HEK293 (cell line): Measurements from ENCODE around the gene NOX5.

Experiments used
- CTCF ChIA-PET: fragments of 350-600 bp; formaldehyde crosslinking; extraction: SDS; loops from one replicate; lab custom pipeline; 2021; ENCODE audit warnings: antibody characterized with exemption; lab: Yijun Ruan, JAX
- POLR2A ChIA-PET: fragments of 300-600 bp; formaldehyde crosslinking; extraction: SDS; loops from one replicate; lab custom pipeline; 2020; ENCODE audit warnings: antibody characterized with exemption, inconsistent platforms; lab: Yijun Ruan, JAX
- H3K27ac ChIP-seq: fragments of 200-500 bp; sonication (Bioruptor generic); 2 replicates; pipeline ENCODE4 v1.5.1; 2014; ENCODE audit warnings: low read depth, low read length, control low read depth, inconsistent platforms; ENCODE audit errors: extremely low read depth
- H3K36me3 ChIP-seq, 2 experiments: fragments of 200-500 bp in 1 of 2; sonication (Bioruptor generic) in 1 of 2; 1 replicate in 1 of 2; 2 replicates in 1 of 2; pipeline ENCODE4 v1.5.1; 2014 to 2017; ENCODE audit warnings: inconsistent platforms in 2 of 2, low read length in 2 of 2; ENCODE audit not compliant: control insufficient read depth in 2 of 2, insufficient read depth in 1 of 2
- H3K4me1 ChIP-seq: fragments of 200-500 bp; sonication (Bioruptor generic); 2 replicates; pipeline ENCODE4 v1.5.1; 2014; ENCODE audit warnings: mild to moderate bottlenecking, low read length, inconsistent platforms; ENCODE audit not compliant: control insufficient read depth, insufficient read depth
- H3K4me3 ChIP-seq: 2 replicates; pipeline ENCODE4 v1.5.1; 2011; ENCODE audit warnings: low read depth, mild to moderate bottlenecking, control low read depth, low read length, moderate library complexity
- H3K9me3 ChIP-seq: fragments of 200-500 bp; sonication (Bioruptor generic); 2 replicates; pipeline ENCODE4 v1.5.1; 2014; ENCODE audit warnings: low read depth, low read length, inconsistent platforms; ENCODE audit not compliant: control insufficient read depth, insufficient read depth
- OSR2 ChIP-seq: fragments of 450-650 bp; formaldehyde crosslinking; IDR thresholded peaks from 2 replicates; pipeline ENCODE4 v1.5.1; 2016; ENCODE audit warnings: missing biosample characterization, missing genetic modification characterization
- PATZ1 ChIP-seq: fragments of 450-650 bp; formaldehyde crosslinking; IDR thresholded peaks from 2 replicates; pipeline ENCODE4 v1.5.1; 2016; ENCODE audit warnings: missing biosample characterization, missing genetic modification characterization
- PRDM10 ChIP-seq: fragments of 450-650 bp; formaldehyde crosslinking; IDR thresholded peaks from 2 replicates; pipeline ENCODE4 v1.5.1; 2016; ENCODE audit warnings: missing biosample characterization, missing genetic modification characterization
- PRDM6 ChIP-seq: fragments of 450-650 bp; formaldehyde crosslinking; IDR thresholded peaks from 2 replicates; pipeline ENCODE4 v1.5.1; 2017; ENCODE audit warnings: missing biosample characterization, missing genetic modification characterization
- SP2 ChIP-seq: fragments of 450-650 bp; formaldehyde crosslinking; IDR thresholded peaks from 2 replicates; pipeline ENCODE4 v1.5.1; 2016; ENCODE audit warnings: missing biosample characterization, missing genetic modification characterization
- TCF7L2 ChIP-seq: IDR thresholded peaks from 2 replicates; pipeline ENCODE4 v1.6.1; 2011; ENCODE audit warnings: low read depth, mild to moderate bottlenecking, inconsistent platforms, low read length, moderate library complexity, borderline replicate concordance
- ZBTB17 ChIP-seq: fragments of 450-650 bp; formaldehyde crosslinking; IDR thresholded peaks from 2 replicates; pipeline ENCODE4 v1.5.1; 2016; ENCODE audit warnings: missing biosample characterization, missing genetic modification characterization
- ZBTB21 ChIP-seq: fragments of 450-650 bp; formaldehyde crosslinking; IDR thresholded peaks from 2 replicates; pipeline ENCODE4 v1.5.1; 2017; ENCODE audit warnings: missing biosample characterization, missing genetic modification characterization
- ZBTB49 ChIP-seq: fragments of 450-650 bp; formaldehyde crosslinking; IDR thresholded peaks from 2 replicates; pipeline ENCODE4 v1.5.1; 2016; ENCODE audit warnings: missing biosample characterization, missing genetic modification characterization, low read depth
- ZEB2 ChIP-seq: fragments of 450-650 bp; formaldehyde crosslinking; IDR thresholded peaks from 2 replicates; pipeline ENCODE4 v1.5.1; 2016; ENCODE audit warnings: missing biosample characterization, missing genetic modification characterization
- ZFHX2 ChIP-seq: fragments of 450-650 bp; formaldehyde crosslinking; conservative IDR thresholded peaks from 2 replicates; pipeline ENCODE4 v1.5.1; 2016; ENCODE audit warnings: missing biosample characterization, missing genetic modification characterization
- ZNF23 ChIP-seq: fragments of 450-650 bp; formaldehyde crosslinking; IDR thresholded peaks from 2 replicates; pipeline ENCODE4 v1.5.1; 2016; ENCODE audit warnings: missing biosample characterization, missing genetic modification characterization, borderline replicate concordance
- ZNF530 ChIP-seq: fragments of 450-650 bp; formaldehyde crosslinking; IDR thresholded peaks from 2 replicates; pipeline ENCODE4 v1.5.1; 2016; ENCODE audit warnings: low read depth, missing biosample characterization, missing genetic modification characterization
- ZNF549 ChIP-seq: fragments of 450-650 bp; IDR thresholded peaks from 2 replicates; pipeline ENCODE4 v1.5.1; 2018; ENCODE audit warnings: missing biosample characterization, missing genetic modification characterization, mild to moderate bottlenecking, inconsistent platforms, moderate library complexity
- ZNF580 ChIP-seq: fragments of 450-650 bp; formaldehyde crosslinking; IDR thresholded peaks from 2 replicates; pipeline ENCODE4 v1.5.1; 2016; ENCODE audit warnings: missing biosample characterization, missing genetic modification characterization
- ZNF639 ChIP-seq: fragments of 450-650 bp; formaldehyde crosslinking; IDR thresholded peaks from 2 replicates; pipeline ENCODE4 v1.5.1; 2016; ENCODE audit warnings: missing biosample characterization, missing genetic modification characterization
- ZNF704 ChIP-seq: fragments of 450-650 bp; formaldehyde crosslinking; IDR thresholded peaks from 2 replicates; pipeline ENCODE4 v1.5.1; 2016; ENCODE audit warnings: missing biosample characterization, missing genetic modification characterization
- ZNF747 ChIP-seq: fragments of 450-650 bp; formaldehyde crosslinking; IDR thresholded peaks from 2 replicates; pipeline ENCODE4 v1.5.1; 2016; ENCODE audit warnings: missing biosample characterization, missing genetic modification characterization
- ZNF776 ChIP-seq: fragments of 450-650 bp; formaldehyde crosslinking; IDR thresholded peaks from 2 replicates; pipeline ENCODE4 v1.5.0; 2017; ENCODE audit warnings: missing biosample characterization, missing genetic modification characterization, borderline replicate concordance
- ZNF830 ChIP-seq: fragments of 450-650 bp; IDR thresholded peaks from 2 replicates; pipeline ENCODE4 v1.5.0; 2018; ENCODE audit warnings: missing biosample characterization, missing genetic modification characterization, low read depth, mild to moderate bottlenecking, moderate library complexity
- ZNF843 ChIP-seq: fragments of 450-650 bp; formaldehyde crosslinking; IDR thresholded peaks from 2 replicates; pipeline ENCODE4 v1.5.1; 2016; ENCODE audit warnings: missing biosample characterization, missing genetic modification characterization
- ZSCAN30 ChIP-seq: fragments of 450-650 bp; IDR thresholded peaks from 2 replicates; pipeline ENCODE4 v1.5.1; 2018; ENCODE audit warnings: missing biosample characterization, mild to moderate bottlenecking, missing genetic modification characterization, moderate library complexity
- ZXDB ChIP-seq: fragments of 450-650 bp; formaldehyde crosslinking; IDR thresholded peaks from 2 replicates; pipeline ENCODE4 v1.5.1; 2016; ENCODE audit warnings: missing biosample characterization, missing genetic modification characterization

Gene NOX5

GRCh38 chr15:69091654-69092053, 77.2 kb downstream of the NOX5 start:
- H3K27ac ChIP-seq, result no peak overlapping the region
- TF ChIP-seq ZNF747 (tag by site-specific recombination) (no peak), ZNF23 (tag by site-specific recombination) (no peak), ZBTB21 (tag by site-specific recombination) (no peak), ZNF830 (tag by site-specific recombination) (no peak), PRDM10 (tag by site-specific recombination) (no peak), ZXDB (tag by site-specific recombination) (no peak), ZSCAN30 (tag by site-specific recombination) (no peak), ZNF580 (tag by site-specific recombination) (no peak), TCF7L2 (no peak), ZNF776 (tag by site-specific recombination) (no peak), ZBTB17 (tag by site-specific recombination) (no peak), ZNF549 (no peak), ZNF639 (tag by site-specific recombination) (no peak)
- H3K36me3 ChIP-seq, result no peaks in the 10 kb centered on the region
- ChIA-PET POLR2A (no interaction called here), CTCF (interaction anchor here (0.8 kb wide), 1 partner anchor 13 kb away, joined by 3 read pairs; no protein-coding TSS in a partner anchor)
- H3K9me3 ChIP-seq, result no peaks in the 10 kb centered on the region
- peaks cover 25% of the 10 kb centered on the region for H3K4me1 ChIP-seq
- no peak overlapping the region for H3K4me3 ChIP-seq

GRCh38 chr15:69092159-69092558, 77.7 kb downstream of the NOX5 start:
- POLR2A ChIA-PET, result no interaction called here
- CTCF ChIA-PET, result interaction anchor here (0.6 to 0.8 kb wide), 2 partner anchors 13 to 40 kb away, joined by 3 to 5 read pairs; no protein-coding TSS in a partner anchor
- H3K4me3 ChIP-seq, result no peak overlapping the region
- no peak overlapping the region for H3K27ac ChIP-seq
- H3K36me3 ChIP-seq, result no peaks in the 10 kb centered on the region
- H3K4me1 ChIP-seq, result peaks cover 25% of the 10 kb centered on the region
- no peaks in the 10 kb centered on the region for H3K9me3 ChIP-seq
- TF ChIP-seq SP2 (tag by site-specific recombination), result no peak
- no peak for TF ChIP-seq ZFHX2 (tag by site-specific recombination)
- TF ChIP-seq OSR2, result peak; percentile 33; the same call in 1 of the 2 replicates
- peak; percentile 52; the same call in 1 of the 2 replicates for TF ChIP-seq ZNF843 (tag by site-specific recombination)
- TF ChIP-seq ZBTB49 (tag by site-specific recombination), result no peak
- no peak for TF ChIP-seq ZNF530 (tag by site-specific recombination)
- TF ChIP-seq PRDM6 (tag by site-specific recombination), result 0 out of 2 replicates have a peak, but pooled peaks have one; percentile 10
- TF ChIP-seq ZEB2, result peak; percentile 74
- TF ChIP-seq PATZ1 (tag by site-specific recombination), result 0 out of 2 replicates have a peak, but pooled peaks have one; percentile 21
- no peak for TF ChIP-seq ZNF704 (tag by site-specific recombination)
